SIG-M5 treated with dmso at 0.1 percent for 504 hours (cell line): Measurements from ENCODE around the gene FAM168B.
"Not testable (repeated sequence)": the region's sequence is repeated elsewhere in the genome, so short reads cannot be mapped to it uniquely, and the experiment has no call there.

Source experiments
- DNase-seq: peaks from one replicate; lab custom pipeline; 2025; ENCODE audit not compliant: unreplicated experiment; lab: John Stamatoyannopoulos, UW

FAM168B gene, protein sequence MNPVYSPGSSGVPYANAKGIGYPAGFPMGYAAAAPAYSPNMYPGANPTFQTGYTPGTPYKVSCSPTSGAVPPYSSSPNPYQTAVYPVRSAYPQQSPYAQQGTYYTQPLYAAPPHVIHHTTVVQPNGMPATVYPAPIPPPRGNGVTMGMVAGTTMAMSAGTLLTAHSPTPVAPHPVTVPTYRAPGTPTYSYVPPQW

DNA sequence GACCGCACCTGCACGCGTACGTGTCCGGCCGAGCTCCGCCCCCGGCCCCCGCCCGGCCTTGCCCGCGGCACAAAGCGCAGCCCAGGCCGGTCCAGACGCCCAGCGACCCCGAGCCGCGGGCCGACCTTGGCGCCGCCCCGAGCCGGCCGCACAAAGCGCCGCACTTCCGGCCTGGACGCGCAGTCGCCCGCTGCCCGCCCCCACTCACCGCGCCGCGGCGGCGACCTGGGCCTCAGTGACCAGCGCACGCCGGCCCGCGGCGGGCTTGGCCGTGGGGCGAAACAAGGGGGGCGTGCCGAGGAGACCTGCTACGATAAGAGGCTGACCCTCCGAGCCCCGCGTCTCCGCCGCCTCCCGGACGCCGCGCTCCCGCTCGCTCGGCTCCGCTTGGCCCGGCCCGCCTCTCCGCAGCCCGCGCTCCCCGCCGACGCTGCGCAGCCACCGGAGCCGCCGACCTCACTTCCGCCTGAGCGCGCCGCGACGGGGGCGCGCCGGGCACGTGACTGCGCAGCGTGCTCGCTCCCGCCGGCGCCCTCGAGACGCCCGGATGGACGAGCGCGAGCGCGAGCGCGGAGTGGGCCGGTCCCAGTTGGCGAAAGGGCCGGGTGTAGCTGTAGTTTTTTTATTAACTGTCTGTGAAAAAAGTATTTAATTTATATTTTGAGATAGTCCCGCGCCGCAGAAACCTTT, at the start of gene FAM168B:
Gene FAM168B (minus strand): TSS at position 455 of the 690 bp plus-strand sequence. CDS start 10,814 bp downstream, outside the sequence.
- peak; percentile 83 for DNase-seq

DNA sequence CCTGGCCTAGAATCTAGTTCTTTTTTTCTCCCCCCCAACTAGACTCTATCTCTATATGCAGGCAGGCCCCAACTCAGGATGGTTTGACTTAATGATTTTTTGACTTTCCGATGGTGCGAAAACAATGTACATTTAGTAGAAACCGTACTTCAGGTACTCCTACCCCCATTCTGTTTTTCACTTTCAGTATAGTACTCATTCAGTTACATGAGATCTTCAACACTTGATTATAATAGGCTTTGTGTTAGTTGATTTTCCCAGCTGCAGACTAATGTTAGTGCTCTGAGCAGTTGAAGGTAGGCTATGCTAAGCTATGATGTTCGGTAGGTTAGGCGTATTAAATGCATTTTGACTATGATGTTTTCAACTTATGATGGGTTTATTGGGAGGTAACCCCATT, 49.6 kb upstream of the FAM168B start:
- DNase-seq = no peak

DNA sequence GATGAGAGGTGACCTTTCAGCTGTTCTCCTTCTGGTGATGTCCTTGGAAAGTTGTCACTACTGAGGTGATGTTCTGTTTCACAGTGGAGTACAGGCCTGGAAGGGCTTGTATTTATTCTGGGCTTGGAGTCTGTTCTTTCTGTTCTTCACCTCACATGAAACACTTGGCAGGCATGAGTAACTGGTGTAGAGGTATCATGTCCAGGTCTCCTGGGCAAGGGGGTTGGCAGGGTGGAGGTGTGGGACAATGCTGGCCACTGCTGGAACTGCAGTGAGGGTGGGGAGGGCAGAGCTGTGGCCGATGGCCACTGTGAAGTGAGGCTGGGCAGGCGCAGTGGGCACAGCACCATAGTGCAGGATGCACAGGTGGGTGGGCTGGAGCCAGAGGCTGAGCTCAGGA, 47.3 kb upstream of the FAM168B start:
- no peak for DNase-seq

DNA sequence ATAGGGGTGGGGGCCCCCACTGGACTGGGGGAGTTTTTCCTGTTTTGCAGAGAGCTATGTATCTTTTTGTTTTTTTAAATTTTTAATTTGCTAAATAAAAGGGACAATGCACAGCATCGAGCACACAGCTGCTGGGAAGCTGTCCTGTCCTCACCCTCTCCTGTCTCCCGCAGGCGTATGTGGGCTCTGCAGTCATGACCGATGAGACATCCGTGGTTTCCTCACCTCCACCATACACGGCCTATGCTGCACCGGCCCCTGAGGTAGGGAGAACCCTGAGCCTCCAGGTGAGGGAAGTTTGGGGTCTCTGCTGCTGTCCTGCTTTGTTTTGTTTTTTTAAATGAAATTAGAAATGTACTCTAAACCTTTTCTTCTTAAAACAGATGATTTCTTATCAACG, 39.5 kb upstream of the FAM168B start:
- no peak for DNase-seq

DNA sequence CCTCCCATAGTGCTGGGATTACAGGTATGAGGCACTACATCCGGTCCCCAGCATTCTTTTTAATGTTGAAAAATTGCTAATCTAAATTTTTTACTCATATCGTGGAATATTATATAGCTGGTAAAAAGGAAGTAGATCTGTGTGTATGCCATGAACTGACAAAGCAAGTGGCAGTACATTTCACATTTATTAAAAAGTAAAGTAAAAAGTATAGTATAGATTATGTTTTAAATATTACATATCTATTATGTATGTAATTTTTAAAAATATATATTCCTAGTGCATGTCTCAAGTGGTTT, 37.0 kb upstream of the FAM168B start:
- no peak for DNase-seq

DNA sequence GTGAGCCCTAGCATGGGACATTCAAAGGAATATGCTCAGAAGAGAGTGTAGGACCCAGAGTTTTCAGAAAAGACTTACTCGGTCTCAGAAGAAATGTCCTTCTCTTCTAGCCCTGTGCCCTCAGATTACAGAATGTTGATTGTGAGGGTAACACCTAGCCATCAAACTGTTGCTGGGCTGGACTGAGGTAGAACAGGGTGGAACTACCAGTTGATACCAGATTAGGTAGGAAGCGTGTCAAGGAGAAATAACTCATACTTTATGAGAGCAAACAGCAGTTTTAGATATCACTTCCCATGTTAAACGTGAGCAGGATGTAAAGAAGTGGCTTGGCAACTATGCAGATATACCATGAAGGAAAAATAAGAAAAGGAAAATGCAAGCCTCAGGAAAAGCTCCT, 34.7 kb upstream of the FAM168B start:
- no peak for DNase-seq

DNA sequence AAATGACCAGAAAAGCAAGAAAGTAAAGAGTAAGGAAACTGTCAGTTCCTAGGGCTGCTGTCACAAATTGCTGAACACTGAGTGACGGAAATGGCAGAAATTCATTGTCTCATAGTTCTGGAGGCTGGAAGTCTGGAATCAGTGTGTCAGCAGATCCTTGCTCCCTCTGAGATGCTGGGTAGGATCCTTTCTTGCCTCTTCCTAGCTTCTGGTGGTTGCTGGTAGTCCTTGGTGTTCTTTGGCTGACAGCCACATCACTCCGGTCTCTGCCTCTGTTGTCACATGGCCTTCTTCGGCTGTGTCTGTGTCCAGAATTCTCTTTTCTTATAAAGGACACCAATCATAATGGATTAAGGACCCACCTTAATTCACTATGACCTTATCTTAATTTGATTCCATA, 33.8 kb upstream of the FAM168B start:
- DNase-seq = no peak

DNA sequence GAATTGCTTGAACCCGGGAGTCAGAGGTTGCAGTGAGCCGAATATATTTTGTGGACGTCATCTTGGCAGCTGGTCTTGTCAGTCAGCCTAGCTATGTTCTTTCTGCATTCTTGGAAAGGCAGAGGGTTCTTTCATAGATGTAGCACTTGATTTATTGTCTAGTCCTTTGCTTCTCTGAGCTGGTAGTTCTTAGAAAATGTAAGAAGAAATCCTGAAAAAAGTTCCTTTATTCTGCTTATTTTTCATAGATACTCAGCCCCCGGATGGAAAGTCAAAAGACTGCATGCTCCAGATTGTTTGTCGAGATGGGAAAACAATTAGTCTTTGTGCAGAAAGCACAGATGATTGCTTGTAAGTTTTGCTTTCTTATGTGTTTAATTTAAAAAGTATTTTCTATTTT, 33.2 kb upstream of the FAM168B start:
- DNase-seq = no peak

DNA sequence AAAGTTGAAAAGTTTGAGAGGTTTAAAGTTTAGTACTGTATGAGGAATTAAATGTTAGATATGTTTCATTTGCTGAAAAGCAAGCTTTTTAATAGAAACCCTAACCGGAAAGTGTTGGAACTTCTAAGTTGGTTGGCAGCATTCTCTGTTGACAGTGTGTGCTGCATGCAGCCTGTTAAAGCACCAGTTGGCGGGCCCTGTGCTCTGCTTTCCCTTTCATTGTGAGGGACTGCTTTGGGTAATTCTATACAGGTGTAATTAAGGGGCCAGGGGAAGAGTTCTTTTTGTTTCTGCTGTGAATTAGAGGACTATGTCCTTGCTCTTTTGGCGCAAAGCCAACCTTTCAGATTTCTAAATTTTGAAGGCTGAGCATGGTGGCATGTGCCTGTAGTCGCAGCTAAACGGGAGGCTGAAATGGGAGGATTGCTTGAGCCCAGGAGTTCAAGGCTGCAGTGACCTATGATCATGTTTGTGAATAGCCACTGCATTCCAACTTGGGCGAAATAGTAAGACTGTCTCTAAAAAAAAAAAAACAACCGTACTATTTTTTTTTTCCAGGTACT, 32.0 kb upstream of the FAM168B start:
- DNase-seq = no peak

DNA sequence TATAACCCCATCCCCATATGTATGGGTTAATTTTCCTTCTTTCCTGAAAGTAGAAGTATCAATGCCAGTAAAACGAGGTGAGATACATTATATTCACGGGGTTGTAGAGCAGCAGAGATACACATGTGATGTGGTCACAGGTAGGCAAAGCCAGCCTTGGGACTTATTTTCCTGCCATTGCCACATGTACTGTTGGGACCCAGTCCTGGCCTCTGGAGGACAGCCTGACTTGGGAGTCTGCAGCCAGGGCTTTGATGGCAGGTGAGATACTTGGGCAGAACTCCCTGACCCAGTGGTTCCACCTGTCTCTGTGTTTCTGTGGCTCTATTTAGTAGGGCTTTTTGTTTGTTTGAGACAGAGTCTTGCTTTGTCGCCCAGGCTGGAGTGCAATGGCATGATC, 29.9 kb upstream of the FAM168B start:
- no peak for DNase-seq

DNA sequence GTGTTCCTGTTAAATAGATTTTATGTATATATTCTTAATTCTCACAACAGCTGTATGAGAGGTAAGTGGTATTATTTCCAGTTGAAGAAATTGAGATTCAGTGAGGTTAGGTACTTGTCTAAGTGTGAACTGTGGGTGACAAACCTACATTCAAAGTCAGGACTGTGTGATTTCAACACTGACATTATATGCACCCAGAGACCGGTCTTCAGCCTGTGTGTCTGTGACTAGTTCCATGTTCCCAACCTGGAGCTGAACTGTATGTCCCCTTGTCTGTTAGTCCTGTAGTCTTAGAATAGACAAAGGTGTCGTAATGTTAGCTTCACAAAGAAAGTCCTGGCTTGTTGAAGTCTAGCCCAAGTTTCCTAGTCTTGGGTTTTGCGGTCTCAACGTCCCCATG, 29.2 kb upstream of the FAM168B start:
- no peak for DNase-seq

DNA sequence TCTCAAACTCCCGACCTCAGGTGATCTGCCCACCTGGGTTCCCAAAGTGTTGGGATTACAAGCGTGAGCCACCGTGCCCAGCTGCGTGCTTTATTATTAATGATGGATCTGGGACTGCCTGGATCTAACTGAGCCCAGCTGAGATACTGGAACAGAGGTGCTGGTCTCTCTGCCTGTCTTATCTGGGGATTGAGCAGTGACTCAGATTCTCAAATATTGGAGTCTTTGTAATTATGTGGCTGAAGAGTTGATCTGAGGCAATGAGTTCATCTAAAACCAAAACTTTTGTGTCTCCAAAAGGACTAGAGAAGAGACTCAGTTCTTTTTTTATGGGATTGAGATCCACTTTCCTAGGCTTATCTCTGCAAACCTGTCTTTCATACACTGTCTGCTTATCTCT, 28.2 kb upstream of the FAM168B start:
- DNase-seq = no peak

DNA sequence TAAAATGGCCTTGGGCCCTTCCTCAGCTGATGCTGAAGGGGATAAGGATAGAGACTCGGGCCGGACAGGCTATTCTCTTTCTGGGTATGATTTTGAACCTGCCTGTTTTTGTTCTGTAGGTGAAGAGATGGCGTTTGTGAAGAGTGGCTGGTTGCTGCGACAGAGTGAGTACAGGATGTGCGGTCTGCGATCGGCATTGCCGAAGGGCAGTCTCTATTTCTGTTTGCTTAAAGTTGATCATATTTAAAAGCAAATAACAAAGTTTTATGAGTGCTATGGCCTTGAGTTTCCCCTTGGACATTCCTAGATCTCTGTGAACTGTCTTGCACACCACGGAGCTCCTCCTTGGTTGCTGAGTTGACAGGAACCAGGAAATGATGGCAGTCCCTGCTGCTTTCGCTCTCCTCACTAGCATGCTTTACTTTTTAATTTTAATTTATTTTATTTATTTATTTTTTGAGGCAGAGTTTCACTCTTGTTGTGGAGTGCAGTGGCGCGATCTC, 27.6 kb upstream of the FAM168B start:
- DNase-seq = peak; percentile 39

DNA sequence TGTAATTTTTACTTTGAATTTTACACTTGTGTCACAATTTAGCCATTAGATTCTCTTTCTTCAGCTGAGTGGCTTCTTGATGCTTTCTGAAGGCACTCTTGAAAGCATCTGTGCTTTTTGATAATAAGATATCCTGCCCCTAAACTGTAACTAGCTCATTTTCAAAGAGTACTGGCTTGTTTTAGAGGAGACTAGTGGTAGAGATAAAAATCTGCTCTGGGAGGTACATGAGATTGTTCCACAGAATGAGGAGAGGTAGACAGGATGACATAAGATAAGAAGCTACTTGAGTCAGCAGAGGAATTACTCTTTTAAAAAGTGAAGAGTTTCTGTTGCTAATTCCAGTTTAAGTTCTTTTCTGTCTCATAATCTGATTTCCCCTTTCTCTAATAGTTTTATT, 22.5 kb upstream of the FAM168B start:
- DNase-seq = no peak

DNA sequence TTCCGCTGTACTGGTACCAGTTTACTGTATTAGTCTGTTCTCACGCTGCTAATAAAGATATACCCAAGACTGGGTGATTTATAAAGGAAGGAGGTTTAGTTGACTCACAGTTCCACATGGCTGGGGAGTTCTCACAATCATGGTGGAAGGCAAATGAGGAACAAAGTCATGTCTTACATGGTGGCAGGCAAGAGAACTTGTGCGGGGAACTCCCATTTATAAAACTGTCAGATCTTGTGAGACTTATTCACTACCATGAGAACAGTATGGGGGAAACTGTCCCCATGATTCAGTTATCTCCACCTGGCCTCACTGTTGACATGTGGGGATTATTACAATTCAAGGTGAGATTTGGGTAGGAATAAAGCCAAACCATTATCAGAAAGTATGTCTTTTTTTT, 21.7 kb upstream of the FAM168B start:
- not testable (repeated sequence) for DNase-seq

DNA sequence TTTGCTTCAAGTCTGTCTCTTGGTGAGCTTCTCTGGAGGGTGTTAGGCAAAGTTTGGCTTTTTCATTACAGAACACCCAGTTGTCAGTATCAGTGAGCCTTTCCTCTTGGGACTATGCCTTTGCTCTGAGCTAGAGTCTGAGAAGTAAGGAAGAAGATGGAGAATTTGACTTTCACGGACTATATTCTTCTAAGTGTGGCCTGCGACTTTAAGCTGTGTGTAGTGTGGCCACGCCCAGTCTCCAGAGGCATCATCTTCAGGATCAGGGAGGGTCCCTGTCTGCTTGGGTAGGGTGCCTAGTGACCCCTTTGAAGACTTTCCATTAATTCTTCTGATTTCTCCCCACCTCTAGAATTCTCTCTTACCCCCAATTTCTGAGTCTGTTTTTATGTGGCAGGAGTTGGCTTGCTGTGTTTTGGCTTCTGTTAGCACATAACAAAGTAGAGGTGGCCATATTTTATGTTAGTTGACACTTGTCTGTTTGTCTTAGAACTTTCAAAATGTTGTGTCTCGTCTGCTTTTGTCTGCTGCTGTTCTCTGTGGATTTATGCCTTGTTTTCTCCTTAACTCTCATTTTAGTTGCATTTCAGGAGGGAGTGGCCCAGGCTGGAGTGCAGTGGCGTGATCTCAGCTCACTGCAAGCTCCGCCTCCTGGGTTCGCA, 20.4 kb upstream of the FAM168B start:
- no peak for DNase-seq

DNA sequence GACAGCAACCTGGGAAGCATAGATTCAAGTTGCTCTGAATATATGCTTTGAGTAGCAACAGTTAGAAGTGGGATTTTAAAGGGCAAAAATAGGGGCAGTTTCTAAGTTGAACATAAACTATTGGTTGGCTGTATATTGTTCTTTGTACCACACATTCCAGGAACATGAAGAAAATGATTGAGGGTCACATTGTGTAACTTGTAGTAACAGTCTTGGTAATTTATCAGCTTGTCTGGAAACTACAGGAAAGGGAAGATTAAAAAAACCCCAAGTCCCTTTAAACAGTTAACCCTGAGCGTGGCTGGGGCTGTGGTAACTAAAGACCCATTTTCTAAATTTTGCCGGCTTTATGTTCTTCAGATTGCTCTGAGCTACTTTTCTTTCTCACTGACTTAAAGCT, 19.3 kb upstream of the FAM168B start:
- no peak for DNase-seq

DNA sequence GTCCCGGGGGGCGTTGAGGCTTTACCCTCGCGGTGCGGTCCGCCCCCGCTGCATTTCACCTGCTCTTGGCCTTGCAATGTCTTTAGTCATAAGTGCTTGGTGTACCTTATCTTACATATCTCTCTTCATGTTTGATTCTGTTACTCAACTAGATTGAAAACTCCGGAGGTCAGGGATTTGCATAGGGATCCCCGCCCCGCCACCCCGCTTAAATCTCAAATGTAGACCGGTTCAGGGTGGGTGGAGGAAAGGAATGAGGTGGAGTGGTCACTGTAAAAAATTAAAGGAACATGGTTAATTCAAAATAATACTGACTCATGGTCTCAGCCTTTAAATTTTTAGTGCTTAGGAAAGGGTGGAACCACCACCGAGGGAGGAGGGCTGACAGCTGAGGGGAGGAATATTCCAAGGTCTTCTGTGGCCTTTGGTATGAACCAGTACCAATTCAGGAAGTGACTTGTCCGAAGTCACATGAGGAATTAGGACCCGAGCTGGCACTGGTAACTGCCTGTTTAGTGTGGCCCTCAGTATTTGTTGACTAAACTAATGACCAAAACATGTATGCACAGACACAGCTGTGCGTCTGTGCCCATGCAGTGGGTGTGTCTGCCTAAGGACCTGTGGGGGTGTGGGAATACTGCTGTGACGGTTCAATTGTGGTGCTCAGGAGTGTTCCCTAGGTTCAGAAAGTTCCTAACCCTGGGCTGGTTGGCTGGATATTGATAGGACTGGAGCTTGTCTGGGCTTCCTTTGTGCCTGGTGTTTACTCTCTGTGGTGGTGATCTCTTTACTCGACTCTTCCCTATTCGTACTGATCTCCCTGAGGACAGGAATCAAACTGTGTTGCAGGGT, 12.9 kb upstream of the FAM168B start:
- DNase-seq = peak; percentile 69

DNA sequence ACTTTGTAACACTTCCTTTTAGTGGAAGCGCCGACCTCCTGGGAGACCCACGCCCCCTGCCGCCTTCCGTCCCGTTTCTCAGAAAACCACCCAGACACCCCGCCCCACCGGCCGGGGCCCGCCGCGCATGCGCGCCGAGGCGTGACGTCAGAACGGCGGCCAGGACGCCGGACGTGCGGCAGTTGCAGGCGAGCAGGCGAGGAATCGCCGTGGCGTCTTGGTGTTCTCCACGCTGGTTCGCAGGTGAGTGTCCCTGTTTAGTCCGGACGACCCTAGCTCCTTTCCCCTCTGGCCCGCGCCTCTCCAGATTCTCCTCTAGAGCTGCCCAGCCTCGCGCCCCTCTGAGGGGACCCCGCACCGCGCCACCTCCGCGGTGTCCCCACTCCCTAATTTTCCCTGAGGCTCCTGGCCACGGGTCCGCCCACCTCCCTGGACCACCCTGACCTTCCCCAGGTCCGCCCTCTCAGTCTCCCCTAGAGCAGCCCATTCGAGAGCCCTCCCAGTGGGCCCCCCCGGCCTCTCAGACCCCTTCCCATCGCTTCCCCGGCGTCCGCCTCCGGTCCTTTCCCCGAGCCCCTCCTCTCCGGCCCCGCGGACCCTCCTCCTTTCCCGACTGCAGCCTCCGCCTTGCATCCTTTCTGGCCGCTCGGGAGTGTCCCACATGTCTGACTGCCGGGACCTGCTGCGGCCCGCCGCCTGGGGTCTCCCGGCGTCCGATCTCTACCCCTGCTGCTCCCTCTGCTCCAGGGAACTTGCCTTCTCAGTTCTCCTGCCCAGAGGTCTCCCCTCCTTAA, 12.1 kb upstream of the FAM168B start, which contains the start of gene PLEKHB2:
Gene PLEKHB2 (plus strand): TSS at position 181 of the 794 bp plus-strand sequence. CDS start 15,606 bp downstream, outside the sequence.
- peak; percentile 96 for DNase-seq

DNA sequence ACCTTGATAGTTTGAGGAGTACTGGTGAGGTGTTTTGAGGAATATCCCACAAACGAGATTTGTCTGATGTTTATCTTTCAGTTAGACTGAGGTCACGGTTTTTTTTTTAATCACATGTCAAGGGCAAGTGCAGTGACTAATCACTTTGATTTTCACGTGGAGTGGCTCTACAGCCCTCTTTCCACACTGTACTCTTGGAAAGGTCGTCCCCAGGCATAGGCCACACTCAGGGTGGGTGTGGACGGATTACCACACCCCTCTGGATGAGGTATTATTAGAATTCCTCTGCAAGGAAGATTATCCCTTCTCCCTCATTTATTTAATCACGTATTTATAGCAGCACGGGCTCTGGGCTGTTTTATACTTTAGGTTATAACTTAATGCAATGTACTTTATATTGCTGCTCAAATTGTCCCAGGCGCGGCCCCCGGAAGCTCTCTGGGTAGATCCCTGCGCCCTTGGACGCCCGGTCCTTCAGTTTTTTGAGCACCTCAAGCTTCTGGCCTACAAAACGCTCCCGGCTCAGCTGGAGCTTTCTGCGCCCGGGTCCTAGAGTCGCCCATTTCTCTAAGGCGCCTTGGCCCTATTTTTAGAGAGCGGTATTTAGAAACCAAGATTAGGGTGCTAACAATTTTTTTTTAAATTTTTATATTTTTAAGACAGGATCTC, 11.4 kb upstream of the FAM168B start:
- DNase-seq = peak; percentile 96
